ENCODE data around the gene PCID2. TPM values are rescaled to one million over a fixed set of nuclear protein-coding genes. Genes with fewer than 3 reads are reported as not detected.

Gene PCID2
- total RNA-seq, 6 donors from 2014 or later, result 30.7 to 62.5 (median 37.1) TPM

GRCh38 chr13:113167155-113167554 lies 41.3 kb downstream of the PCID2 start:
- no peaks in the 10 kb centered on the region for H3K9me3 ChIP-seq
- DNase-seq, result no peak
- no peak for ATAC-seq (ENCODE audit: low FRiP score in 2 of 2)
- no peaks in the 10 kb centered on the region for H3K4me1 ChIP-seq
- H3K27me3 ChIP-seq, result peaks cover 0 to 6% (median 2%) of the 10 kb centered on the region in 4 donors
- H3K27ac ChIP-seq, result no peak overlapping the region
- TF ChIP-seq POLR2AphosphoS5 (IDR thresholded peaks at IDR 0.05) (no peak), CTCF (IDR thresholded peaks at IDR 0.05) (no peak), POLR2A (IDR thresholded peaks at IDR 0.05) (no peak), EP300 (IDR thresholded peaks at IDR 0.05) (no peak)
- no peak overlapping the region for H3K4me3 ChIP-seq
- 91 to 93% methylated on average over 10 of the region's 10 CpGs for WGBS, 2 donors
- H3K36me3 ChIP-seq, result peaks cover 0 to 10% (median 5%) of the 10 kb centered on the region in 4 donors

GRCh38 chr13:113166681-113167080 lies 41.8 kb downstream of the PCID2 start:
- H3K27me3 ChIP-seq, result peaks cover 0 to 6% (median 2%) of the 10 kb centered on the region in 4 donors
- TF ChIP-seq POLR2A (IDR thresholded peaks at IDR 0.05) (no peak), POLR2AphosphoS5 (IDR thresholded peaks at IDR 0.05) (no peak), CTCF (IDR thresholded peaks at IDR 0.05) (no peak), EP300 (IDR thresholded peaks at IDR 0.05) (no peak)
- peaks cover 0 to 7% (median 3%) of the 10 kb centered on the region in 4 donors for H3K36me3 ChIP-seq
- no peak overlapping the region for H3K4me3 ChIP-seq
- 87 to 93% methylated on average over 5 of the region's 5 CpGs for WGBS, 2 donors
- DNase-seq (no peak), ATAC-seq (ENCODE audit: low FRiP score in 2 of 2) (no peak)
- H3K9me3 ChIP-seq, result no peaks in the 10 kb centered on the region
- no peak overlapping the region for H3K27ac ChIP-seq
- H3K4me1 ChIP-seq, result no peaks in the 10 kb centered on the region

- no peaks in the 10 kb centered on the region for H3K9me3 ChIP-seq
- H3K27ac ChIP-seq, result no peak overlapping the region
- TF ChIP-seq CTCF (IDR thresholded peaks at IDR 0.05) (no peak), POLR2AphosphoS5 (IDR thresholded peaks at IDR 0.05) (no peak), EP300 (IDR thresholded peaks at IDR 0.05) (no peak), POLR2A (IDR thresholded peaks at IDR 0.05) (no peak)
- H3K4me1 ChIP-seq, result no peaks in the 10 kb centered on the region
- ATAC-seq (ENCODE audit: low FRiP score in 2 of 2) (no peak), DNase-seq (no peak)
- H3K4me3 ChIP-seq, result no peak overlapping the region
- peaks cover 0 to 9% (median 3%) of the 10 kb centered on the region in 4 donors for H3K27me3 ChIP-seq
- WGBS, 2 donors, result 86% methylated on average over 10 of the region's 10 CpGs
- H3K36me3 ChIP-seq, result peaks cover 0 to 2% (median under 1%) of the 10 kb centered on the region in 4 donors
These were observed 42.2 kb downstream of the PCID2 start for GRCh38 chr13:113166266-113166665.

- ATAC-seq (ENCODE audit: low FRiP score in 2 of 2) (no peak), DNase-seq (no peak)
- Histone ChIP-seq H3K4me3 (no peak overlapping the region), H3K36me3 (no peaks in the 10 kb centered on the region), H3K9me3 (no peaks in the 10 kb centered on the region), H3K27me3 (peaks cover 0 to 14% (median 3%) of the 10 kb centered on the region in 4 donors), H3K4me1 (no peaks in the 10 kb centered on the region), H3K27ac (no peak overlapping the region)
- TF ChIP-seq CTCF (IDR thresholded peaks at IDR 0.05) (no peak), POLR2A (IDR thresholded peaks at IDR 0.05) (no peak), POLR2AphosphoS5 (IDR thresholded peaks at IDR 0.05) (no peak), EP300 (IDR thresholded peaks at IDR 0.05) (no peak)
- 63 to 83% methylated on average over 12 of the region's 12 CpGs for WGBS, 2 donors
These were observed 44.0 kb downstream of the PCID2 start for GRCh38 chr13:113164492-113164891.
